ENCODE results near the gene ZBP1. TPM values are rescaled to one million over a fixed set of nuclear protein-coding genes. Genes with fewer than 3 reads are reported as not detected.

Gene ZBP1
- total and polyA plus RNA-seq, 11 donors, result 0.15 to 1.7 (median 0.31) TPM; not detected in 6

DNA sequence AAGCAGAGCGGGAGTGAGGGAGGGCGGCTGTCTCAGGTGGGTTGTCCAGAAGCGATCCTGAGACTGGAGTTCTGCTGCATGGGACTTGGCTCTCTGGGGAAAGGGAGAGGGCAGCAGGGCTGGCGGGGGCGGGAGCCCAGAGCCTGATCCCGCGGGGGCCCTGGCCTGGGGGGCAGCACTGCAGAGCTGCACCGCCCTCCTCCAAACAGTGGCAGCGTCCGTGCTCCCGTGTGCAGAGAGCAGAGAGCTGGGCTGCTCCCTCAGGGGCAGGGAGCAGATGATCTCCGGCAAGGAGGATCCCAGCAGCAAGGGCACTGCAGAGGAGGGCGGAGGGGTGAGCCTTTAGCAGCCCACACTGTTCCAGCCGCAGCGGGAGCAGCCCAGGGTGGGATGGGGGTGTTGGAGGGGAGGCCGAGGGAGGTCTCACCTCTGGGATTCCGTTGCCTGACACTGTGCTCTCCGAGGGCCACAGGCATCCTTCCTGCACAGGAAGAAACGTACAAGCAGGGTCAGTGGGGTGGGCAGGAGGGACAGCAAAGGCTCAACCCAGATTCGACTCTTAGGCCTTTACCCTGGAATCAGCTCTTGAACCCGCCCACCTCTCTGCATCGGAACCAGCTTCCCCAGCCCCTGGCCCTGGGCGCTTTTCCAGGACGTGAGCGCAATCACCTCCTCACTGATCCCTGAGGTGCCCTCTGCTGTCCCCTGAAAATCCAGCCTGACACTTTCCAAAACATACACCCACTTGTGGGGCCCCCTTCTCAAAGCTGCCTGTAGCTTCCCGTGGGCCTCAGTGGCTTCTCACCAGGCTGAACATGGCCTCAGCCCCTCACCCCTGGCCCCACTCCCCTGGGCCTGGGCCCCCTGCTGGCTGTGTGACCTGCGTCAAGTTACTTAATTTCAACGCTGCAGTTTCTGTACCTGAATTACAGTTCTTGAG, 32.6 kb upstream of the ZBP1 start:
- intact Hi-C loops (cut with DNase I), result loop anchor here in 7 of 10 donors (2.0 to 10.0 kb wide), 10 partner anchors 56 to 529 kb away; no protein-coding TSS in a partner anchor
- H3K27ac ChIP-seq, result no peak overlapping the region
- WGBS, 4 donors, result 89 to 92% (median 91%) methylated on average over 26 to 28 of the region's 28 CpGs

DNA sequence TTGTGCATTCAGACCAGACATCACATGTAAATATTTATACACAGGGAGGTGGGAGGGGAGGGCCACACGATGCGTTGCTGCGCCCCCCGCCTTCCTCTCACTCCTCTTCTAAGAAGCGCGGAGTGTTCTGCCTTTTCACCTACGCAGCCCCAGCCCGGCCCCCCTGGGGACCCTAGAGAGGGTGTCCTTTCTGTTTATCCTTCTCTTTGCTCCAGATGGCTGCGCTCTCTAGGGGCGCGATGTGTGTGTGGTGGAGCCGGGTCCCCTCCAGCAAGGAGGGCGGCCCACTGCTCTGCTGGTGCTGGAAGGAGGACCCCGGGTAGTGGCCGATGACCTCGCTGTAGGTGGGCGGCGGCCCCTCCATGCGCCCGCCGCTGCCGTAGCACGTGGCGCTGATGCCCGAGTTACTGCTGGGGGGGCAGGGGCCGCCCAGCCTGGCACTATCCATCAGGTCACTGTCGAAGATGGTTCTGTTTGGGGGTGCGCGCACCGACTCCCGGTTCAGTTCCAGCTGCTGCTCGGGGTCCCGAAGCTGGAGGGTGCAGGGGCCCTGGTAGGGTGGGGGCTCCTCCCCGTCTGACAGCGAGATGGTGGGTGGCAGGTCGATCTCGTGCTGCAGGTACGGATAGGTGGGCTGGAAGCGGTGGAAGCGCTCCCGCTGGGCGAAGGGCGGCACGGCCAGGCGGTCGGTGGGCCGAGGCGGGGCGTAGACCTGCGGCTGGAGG, 31.8 kb upstream of the ZBP1 start:
- no peak for ATAC-seq
- Histone ChIP-seq H3K4me1 (peaks cover 0 to 8% (median 3%) of the 10 kb centered on the region in 12 donors), H3K36me3 (peaks cover 0 to 47% (median 27%) of the 10 kb centered on the region in 9 donors)

More for the DNA sequence above, 32.6 kb upstream of the ZBP1 start:
- Histone ChIP-seq H3K36me3 (peaks cover 0 to 54% (median 29%) of the 10 kb centered on the region in 9 donors), H3K27me3 (no peaks in the 10 kb centered on the region), H3K4me1 (peaks cover 0 to 13% (median 5%) of the 10 kb centered on the region in 12 donors), H3K9me3 (no peaks in the 10 kb centered on the region), H3K4me3 (no peak overlapping the region)
- DNase-seq (peak in 4 of 5 donors; percentile 6 to 24 (median 16)), ATAC-seq (no peak)
- TF ChIP-seq POLR2A (IDR thresholded peaks at IDR 0.05), result no peak
- TF ChIP-seq, protein P1, sequence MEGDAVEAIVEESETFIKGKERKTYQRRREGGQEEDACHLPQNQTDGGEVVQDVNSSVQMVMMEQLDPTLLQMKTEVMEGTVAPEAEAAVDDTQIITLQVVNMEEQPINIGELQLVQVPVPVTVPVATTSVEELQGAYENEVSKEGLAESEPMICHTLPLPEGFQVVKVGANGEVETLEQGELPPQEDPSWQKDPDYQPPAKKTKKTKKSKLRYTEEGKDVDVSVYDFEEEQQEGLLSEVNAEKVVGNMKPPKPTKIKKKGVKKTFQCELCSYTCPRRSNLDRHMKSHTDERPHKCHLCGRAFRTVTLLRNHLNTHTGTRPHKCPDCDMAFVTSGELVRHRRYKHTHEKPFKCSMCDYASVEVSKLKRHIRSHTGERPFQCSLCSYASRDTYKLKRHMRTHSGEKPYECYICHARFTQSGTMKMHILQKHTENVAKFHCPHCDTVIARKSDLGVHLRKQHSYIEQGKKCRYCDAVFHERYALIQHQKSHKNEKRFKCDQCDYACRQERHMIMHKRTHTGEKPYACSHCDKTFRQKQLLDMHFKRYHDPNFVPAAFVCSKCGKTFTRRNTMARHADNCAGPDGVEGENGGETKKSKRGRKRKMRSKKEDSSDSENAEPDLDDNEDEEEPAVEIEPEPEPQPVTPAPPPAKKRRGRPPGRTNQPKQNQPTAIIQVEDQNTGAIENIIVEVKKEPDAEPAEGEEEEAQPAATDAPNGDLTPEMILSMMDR (IDR thresholded peaks at IDR 0.05), result no peak

DNA sequence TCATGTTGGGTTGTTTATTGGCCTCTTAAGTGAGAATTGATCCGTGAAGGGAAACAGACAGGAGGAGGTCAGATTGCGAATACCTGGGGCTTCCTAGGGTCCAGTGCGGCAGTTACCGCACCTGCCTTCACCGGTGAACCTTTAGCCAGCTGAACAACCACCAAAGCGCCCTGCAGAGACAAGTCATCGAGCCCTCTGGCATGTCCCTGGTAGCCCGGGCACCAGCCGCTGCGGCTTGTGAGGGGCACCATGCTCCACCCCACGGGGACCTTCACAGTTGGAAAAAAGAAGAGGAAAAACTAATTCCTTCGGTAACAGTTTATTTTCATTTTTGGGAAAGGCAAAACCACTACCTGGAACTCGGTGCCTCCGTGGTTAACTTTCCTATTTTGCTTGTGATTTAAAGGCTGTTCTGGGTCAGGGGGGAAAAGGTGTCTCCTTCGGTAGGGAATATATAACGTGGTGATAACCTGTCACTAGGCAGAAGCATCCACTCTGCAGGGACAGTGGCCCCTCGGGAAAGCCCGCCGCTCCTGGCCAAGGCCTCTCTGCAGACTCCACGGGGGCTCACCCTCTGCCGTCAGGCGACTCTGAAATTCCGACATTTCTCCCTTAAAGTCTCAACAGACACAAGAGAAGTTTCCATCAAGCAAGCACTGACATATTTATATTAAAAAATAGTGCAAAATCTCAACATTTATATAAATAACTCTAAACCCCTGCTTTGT, 30.7 kb upstream of the ZBP1 start:
- Histone ChIP-seq H3K36me3 (peaks cover 0 to 35% (median 20%) of the 10 kb centered on the region in 9 donors), H3K4me3 (no peak overlapping the region), H3K27me3 (no peaks in the 10 kb centered on the region), H3K4me1 (peaks cover 0 to 8% (median 3%) of the 10 kb centered on the region in 12 donors), H3K27ac (no peak overlapping the region), H3K9me3 (no peaks in the 10 kb centered on the region)
- ATAC-seq (no peak), DNase-seq (peak in 1 of 5 donors; percentile 10)
- TF ChIP-seq, protein P1 (IDR thresholded peaks at IDR 0.05), result no peak
- TF ChIP-seq POLR2A (IDR thresholded peaks at IDR 0.05), result no peak
- intact Hi-C loops (cut with DNase I), result loop anchor here in 6 of 10 donors (5.0 to 10.0 kb wide), 9 partner anchors 54 to 531 kb away; no protein-coding TSS in a partner anchor
- 88 to 92% (median 89%) methylated on average over 23 of the region's 23 CpGs for WGBS, 4 donors

More for the DNA sequence above, 31.8 kb upstream of the ZBP1 start:
- Histone ChIP-seq H3K27ac (no peak overlapping the region), H3K9me3 (no peaks in the 10 kb centered on the region), H3K4me3 (no peak overlapping the region), H3K27me3 (no peaks in the 10 kb centered on the region)
- DNase-seq, result peak in 4 of 5 donors; percentile 5 to 20 (median 16)
- 94 to 96% (median 96%) methylated on average over 32 to 50 of the region's 50 CpGs for WGBS, 4 donors
- TF ChIP-seq POLR2A (IDR thresholded peaks at IDR 0.05), result no peak
- TF ChIP-seq, protein P1 (IDR thresholded peaks at IDR 0.05), result no peak
- intact Hi-C loops (cut with DNase I), result loop anchor here in 7 of 10 donors (2.0 to 10.0 kb wide), 10 partner anchors 55 to 530 kb away; no protein-coding TSS in a partner anchor
